Endothelial cell of umbilical vein (primary cell): ENCODE results near the gene IGFL2.

Source experiments
- EZH2 ChIP-seq: IDR thresholded peaks from 2 replicates; pipeline ENCODE4 v1.6.1; 2012; ENCODE audit warnings: borderline replicate concordance, low read depth, mild to moderate bottlenecking, moderate library complexity, low read length, inconsistent platforms; ENCODE audit not compliant: severe bottlenecking
- FOS ChIP-seq: IDR thresholded peaks from 2 replicates; pipeline ENCODE4 v1.6.1; 2011; ENCODE audit warnings: mild to moderate bottlenecking, low read length, moderate library complexity, borderline replicate concordance; ENCODE audit not compliant: insufficient read depth
- GATA2 ChIP-seq: IDR thresholded peaks from 2 replicates; pipeline ENCODE4 v1.7.0; 2011; ENCODE audit warnings: low read depth, mild to moderate bottlenecking, moderate library complexity, mixed read lengths, low read length; ENCODE audit not compliant: insufficient read length, insufficient read depth
- JUN ChIP-seq: IDR thresholded peaks from 2 replicates; pipeline ENCODE4 v1.6.1; 2011; ENCODE audit warnings: borderline replicate concordance, low read depth; ENCODE audit not compliant: insufficient read length, insufficient read depth
- MAX ChIP-seq: IDR thresholded peaks from 2 replicates; pipeline ENCODE4 v1.6.1; 2011; ENCODE audit not compliant: insufficient read depth, insufficient read length
- MYC ChIP-seq: IDR thresholded peaks from one replicate; pipeline ENCODE4 v1.6.1; 2011; ENCODE audit warnings: mild to moderate bottlenecking, low read depth, low read length
- POLR2A ChIP-seq: IDR thresholded peaks from 2 replicates; pipeline ENCODE4 v1.6.1; 2012; ENCODE audit warnings: low read depth, mild to moderate bottlenecking, control low read depth, low read length
- POLR2AphosphoS5 ChIP-seq: IDR thresholded peaks from 2 replicates; pipeline ENCODE4 v1.6.1; 2012; ENCODE audit warnings: low read depth, mild to moderate bottlenecking, control low read depth, low read length, moderate library complexity; ENCODE audit not compliant: insufficient read depth
- TF ChIP-seq, protein P1 (sequence below), 2 donors: IDR thresholded peaks; 1 replicate in 1 of 2; 2 replicates in 1 of 2; pipeline ENCODE4 v1.5.1; 2011; ENCODE audit warnings: low read length in 2 of 2, mild to moderate bottlenecking in 2 of 2, moderate library complexity in 2 of 2, control low read depth in 1 of 2, inconsistent platforms in 1 of 2, low read depth in 1 of 2; ENCODE audit not compliant: insufficient read depth in 1 of 2; ENCODE audit errors: extremely low read depth in 1 of 2

- TF ChIP-seq, protein P1, sequence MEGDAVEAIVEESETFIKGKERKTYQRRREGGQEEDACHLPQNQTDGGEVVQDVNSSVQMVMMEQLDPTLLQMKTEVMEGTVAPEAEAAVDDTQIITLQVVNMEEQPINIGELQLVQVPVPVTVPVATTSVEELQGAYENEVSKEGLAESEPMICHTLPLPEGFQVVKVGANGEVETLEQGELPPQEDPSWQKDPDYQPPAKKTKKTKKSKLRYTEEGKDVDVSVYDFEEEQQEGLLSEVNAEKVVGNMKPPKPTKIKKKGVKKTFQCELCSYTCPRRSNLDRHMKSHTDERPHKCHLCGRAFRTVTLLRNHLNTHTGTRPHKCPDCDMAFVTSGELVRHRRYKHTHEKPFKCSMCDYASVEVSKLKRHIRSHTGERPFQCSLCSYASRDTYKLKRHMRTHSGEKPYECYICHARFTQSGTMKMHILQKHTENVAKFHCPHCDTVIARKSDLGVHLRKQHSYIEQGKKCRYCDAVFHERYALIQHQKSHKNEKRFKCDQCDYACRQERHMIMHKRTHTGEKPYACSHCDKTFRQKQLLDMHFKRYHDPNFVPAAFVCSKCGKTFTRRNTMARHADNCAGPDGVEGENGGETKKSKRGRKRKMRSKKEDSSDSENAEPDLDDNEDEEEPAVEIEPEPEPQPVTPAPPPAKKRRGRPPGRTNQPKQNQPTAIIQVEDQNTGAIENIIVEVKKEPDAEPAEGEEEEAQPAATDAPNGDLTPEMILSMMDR (IDR thresholded peaks at IDR 0.05; ENCODE audit: extremely low read depth in 1 of 2, insufficient read depth in 1 of 2, low read depth in 1 of 2, low read length in 2 of 2), result no peak
- TF ChIP-seq EZH2 (no peak), JUN (no peak), POLR2A (no peak), POLR2AphosphoS5 (no peak), MAX (no peak), GATA2 (no peak), FOS (no peak), MYC (no peak)
Observed at GRCh38 chr19:46147791-46148288, at the start of gene IGFL2.
